LNCaP clone FGC (cell line): Measurements from ENCODE around the gene ATOH1.

Experiments
- DNase-seq: peaks from one replicate; pipeline ENCODE4 v3.0.0-alpha.2; 2011; ENCODE audit warnings: low read depth
- H3K4me3 ChIP-seq: 2 replicates; pipeline ENCODE4 v1.5.1; 2011; ENCODE audit warnings: mild to moderate bottlenecking, low read depth, low read length, control low read depth
- CTCF ChIP-seq: IDR thresholded peaks from 2 replicates; pipeline ENCODE4 v1.5.1; 2012; ENCODE audit warnings: mild to moderate bottlenecking; ENCODE audit not compliant: control insufficient read depth, insufficient read depth; ENCODE audit errors: extremely low read depth

Gene ATOH1

DNA sequence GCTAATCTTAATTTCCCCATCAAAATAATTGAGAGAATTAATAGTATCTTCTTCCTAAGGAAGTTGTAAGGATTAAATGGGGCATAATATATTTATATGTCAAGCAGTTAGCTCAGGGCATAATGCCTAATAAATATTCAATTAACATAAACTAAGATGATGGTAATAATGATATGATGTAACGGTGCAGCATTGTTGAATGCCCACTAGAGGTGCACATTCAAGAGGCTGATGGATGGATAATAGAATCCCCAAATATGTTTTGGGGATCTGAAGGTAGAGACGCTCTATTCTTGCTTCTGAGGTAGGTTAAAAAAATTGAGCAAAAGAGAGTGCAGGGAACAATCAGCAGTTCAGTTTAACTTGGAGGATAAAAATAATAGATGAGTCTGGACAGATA is 37.1 kb downstream of the ATOH1 start:
- H3K4me3 ChIP-seq, result no peak overlapping the region
- TF ChIP-seq CTCF, result no peak
- DNase-seq, result no peak

DNA sequence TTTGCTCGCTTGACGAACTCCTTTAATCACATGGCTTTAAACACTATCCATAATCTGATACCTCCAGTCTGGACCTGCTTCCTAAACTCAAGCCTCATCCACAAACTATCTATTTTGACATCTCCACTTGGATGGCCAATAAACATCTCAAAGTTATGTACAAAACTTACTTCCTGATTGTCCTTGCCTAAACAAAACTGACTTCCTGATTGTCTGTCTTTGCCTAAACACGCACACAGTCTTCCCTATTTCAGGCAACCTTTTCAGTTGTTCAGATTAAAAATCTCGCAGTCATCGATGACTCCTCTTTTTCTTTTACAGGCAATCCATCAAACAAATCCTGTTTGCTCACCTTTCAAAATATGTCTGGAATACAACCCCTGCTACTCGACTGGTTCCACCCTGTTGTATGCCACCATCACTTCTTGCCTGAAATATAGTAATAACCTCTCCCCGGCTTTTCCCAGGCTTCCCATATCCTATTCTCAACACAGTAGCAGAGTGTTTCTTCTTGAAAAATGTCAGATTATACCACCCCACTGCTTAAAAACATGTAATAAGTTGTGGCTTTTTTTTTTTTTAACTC is 39.0 kb downstream of the ATOH1 start:
- DNase-seq, result no peak
- TF ChIP-seq CTCF, result no peak
- H3K4me3 ChIP-seq, result no peak overlapping the region

GRCh38 chr4:93870876-93871458 is 42.4 kb downstream of the ATOH1 start:
- no peak for TF ChIP-seq CTCF
- no peak overlapping the region for H3K4me3 ChIP-seq
- DNase-seq, result peak; percentile 81

DNA sequence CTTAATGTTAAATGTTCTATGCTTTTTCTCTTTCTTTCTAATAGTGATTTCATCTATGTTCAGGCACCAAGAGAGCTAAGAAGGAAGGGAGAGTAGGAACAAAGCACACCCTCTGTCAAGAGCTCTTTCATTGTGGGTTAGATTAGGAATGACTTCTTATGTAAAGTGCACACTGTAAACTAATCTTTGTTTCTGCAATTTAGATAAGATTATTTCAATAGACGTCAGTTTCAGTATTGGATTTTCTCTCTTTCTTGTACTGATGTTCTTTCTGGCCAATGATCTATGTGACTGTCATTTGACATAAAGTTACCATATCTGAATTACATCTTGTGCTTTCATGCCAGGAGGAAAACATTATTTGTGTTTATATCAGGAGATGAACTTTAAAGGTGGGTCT is 48.2 kb downstream of the ATOH1 start:
- peak; percentile 75 for DNase-seq
- no peak for TF ChIP-seq CTCF

DNA sequence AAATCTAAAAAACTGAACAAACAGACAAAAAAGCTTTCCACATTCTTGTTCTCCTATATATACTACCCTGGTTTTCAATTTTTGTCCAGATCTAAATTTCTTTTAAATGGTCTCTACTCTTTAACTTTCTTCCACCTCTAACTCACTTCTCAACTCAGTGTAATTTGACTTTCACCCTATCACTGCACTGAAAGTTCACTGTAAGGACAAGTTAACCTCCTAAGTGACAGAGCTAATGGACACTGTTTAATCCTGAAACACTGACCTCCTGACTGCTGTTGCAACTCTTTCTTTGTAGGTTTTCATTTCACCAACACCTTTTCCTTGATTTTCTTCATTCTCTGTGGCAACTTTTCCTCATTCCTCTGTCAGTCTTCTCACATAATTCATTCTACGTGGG is 50.0 kb downstream of the ATOH1 start:
- TF ChIP-seq CTCF, result no peak
- no peak overlapping the region for H3K4me3 ChIP-seq
- DNase-seq, result no peak

More for the DNA sequence above, 48.2 kb downstream of the ATOH1 start:
- H3K4me3 ChIP-seq, result no peak overlapping the region

DNA sequence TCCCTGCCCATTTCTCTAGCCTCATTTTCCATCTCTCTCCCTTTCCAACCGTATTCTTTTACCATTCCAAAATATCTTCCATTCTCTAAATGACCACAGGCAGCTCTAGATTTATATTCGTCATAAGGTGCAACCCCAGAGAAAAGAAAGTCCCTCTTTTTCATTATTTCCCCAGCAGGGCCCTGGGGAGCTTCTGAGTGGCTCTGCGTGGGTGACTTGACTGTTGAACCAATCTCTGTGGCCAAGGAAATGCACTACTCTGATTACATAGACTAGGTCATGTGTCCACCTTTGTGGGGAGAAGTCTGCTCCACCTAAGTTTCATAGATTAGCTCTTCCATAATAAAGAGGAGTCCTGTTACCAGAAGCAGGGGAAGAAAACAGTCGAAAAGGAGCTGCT is 51.4 kb downstream of the ATOH1 start:
- TF ChIP-seq CTCF, result no peak
- H3K4me3 ChIP-seq, result no peak overlapping the region
- no peak for DNase-seq
